Hematopoietic multipotent progenitor cell treated with erythropoietin and hydrocortisone succinate and interleukin-3 and kit ligand, for 15 days (in vitro differentiated cells): ENCODE measurements around the gene LHX2.

Experiments
- DNase-seq: peaks from one replicate; pipeline ENCODE4 v3.0.0-alpha.2; 2015; ENCODE audit warnings: low spot score

LHX2 gene

GRCh38 chr9:124033348-124033747, 21.8 kb downstream of the LHX2 start:
- no peak for DNase-seq

DNA sequence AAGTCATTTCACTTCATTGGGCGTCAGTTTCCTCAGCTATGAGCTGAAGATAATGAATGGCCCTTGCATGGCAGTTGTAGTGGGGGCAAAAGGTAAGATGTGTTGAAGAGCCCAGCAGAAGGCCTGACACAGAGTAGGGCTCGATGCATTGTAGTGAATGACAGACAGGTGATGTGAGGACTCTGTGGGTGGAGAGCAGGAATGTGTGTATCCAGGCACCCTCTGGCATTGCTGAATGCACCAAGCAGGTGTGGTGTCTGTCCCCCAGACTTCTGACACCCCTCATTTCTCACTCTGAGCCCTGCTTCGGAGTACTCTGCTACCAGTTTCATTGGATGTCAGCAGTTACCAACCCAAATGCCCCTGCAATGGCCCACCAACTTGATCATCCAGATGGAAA, 22.4 kb downstream of the LHX2 start:
- no peak for DNase-seq

DNA sequence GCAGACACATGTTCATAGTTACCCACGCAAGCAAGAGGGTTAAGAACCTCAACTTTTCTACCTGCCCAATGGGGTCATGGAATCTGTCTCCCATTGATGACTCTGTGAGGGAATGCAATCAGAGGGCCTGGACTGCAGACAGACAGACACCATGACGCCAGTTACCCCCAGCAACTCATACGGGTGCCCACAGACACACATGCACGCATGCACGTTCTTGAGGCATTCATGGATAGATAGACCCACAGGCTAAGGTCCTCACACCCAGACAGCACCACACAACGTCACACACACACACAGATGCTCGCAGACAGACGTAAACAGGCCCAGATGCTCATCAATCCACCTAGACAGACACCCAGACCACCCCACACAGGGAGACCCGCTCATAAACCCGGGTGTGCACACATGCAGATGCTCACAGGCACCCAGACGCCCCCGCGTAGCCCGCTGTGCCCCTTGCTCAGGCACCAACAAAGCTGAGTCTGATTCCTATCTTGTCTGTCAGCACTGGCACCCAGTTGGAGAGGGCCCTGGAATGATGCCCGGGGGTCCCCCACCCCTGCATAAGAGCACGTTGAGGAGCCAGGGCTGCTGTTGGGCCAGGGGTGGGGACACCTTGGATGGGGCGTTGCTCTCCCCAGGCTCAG, 23.6 kb downstream of the LHX2 start:
- no peak for DNase-seq

- DNase-seq = no peak
Measured at GRCh38 chr9:124036578-124036977, 25.0 kb downstream of the LHX2 start.

DNA sequence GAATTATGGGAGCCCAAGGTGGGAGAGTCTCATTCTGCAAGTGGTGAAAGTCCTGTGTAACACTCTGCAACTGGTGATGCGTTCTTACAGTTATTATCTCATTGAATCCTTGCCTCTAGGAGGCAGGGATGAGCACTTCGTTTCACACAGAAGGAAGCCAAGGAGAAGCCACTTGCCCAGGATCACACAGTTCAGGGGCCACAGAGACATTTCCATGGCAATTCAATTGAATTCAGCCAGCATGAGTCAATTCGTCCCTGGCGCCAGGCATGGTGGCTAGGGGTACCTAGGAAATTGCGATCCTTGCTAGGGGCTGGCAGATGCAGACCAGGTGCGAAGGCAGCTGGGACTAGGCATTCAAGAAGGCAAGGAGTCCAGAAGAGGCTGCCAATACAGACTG, 26.2 kb downstream of the LHX2 start:
- no peak for DNase-seq

- DNase-seq = no peak
Measured at GRCh38 chr9:124038239-124038638, 26.7 kb downstream of the LHX2 start.

- no peak for DNase-seq
Measured at GRCh38 chr9:124038790-124039633, 27.4 kb downstream of the LHX2 start.

DNA sequence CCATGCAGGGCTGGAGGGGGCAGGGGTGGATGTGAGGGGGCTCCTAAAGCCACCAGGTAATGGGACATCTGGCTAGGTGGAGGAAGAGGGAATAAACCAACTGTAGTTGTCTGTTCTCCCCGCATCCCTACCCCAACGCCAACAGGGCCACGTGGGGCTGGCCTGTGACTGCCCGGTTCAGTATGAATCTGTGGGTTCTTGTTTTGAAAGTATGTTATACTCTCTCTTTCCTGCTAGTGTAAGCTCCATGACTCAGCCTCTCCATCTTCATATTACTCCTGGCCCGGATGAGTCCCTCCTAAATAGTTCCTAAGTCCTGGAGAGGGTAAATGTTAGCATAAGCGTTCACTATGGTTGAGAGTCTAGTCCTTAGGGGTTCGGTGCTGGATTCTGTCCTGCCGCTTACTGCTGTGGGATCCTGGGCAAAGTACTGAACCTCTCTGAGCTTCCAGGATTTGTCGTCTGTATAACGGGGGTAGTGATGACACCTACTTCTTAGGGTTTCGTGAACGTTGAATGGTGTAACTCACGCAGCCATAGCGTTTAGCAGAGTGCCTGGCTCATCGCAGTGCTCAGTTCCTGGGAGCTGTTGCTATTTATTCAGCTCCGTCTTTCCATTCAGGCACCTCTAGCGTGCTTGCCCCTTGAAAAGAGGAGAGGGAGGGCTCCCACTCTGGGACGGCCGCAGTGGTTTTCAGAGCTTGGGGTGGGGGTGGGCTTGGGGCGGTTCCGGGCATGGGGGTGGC, 28.8 kb downstream of the LHX2 start:
- no peak for DNase-seq

DNA sequence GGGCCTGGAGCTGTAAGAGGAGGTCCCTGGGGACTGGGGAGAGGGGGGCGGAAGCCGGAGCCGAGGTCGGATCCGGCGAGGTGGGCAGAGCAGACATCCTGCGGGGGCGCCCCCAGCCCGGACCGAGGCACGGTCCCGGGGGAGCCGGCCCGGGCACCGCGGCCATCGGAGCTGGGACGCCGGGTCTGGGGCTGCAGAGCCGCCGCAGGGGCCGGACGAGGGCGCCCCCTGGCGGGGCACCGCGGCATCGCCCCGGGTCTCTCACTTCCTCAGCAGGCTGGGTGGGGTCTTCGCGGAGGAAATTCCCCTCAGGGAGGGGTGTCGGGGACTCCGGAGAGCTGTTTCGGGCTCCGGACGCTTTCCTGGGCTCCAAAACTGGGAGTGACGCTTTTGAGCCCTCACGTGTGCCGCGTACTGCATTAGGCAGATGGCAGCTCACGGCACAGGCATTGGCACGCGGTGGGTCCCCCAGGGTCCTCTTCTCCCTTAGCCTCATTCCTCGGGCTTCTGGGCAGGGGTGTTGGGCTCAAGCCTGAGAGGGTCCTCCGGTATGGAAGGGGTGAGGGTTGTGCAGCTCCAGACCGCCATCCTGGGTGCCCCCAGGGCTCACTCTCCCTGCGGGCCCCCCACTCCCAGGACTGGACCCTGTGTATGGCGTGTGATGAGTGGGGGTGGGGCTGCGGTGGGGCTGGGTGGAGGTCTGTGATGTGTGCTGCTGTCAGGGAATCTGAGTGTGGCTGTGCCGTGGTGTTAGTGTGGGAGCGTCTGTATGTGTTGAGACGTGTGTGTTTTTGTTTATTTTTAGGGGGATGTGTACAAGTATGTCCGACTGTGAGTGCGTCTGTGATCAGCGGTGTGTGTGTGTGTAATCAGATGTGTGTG, 29.6 kb downstream of the LHX2 start:
- peak; percentile 24 for DNase-seq

GRCh38 chr9:124041817-124042116, 30.2 kb downstream of the LHX2 start:
- no peak for DNase-seq

- no peak for DNase-seq
Measured at GRCh38 chr9:124042201-124042721, 30.7 kb downstream of the LHX2 start.

- no peak for DNase-seq
Measured at GRCh38 chr9:124044448-124044847, 32.9 kb downstream of the LHX2 start.

- no peak for DNase-seq
Measured at GRCh38 chr9:124045076-124045829, 33.7 kb downstream of the LHX2 start.

DNA sequence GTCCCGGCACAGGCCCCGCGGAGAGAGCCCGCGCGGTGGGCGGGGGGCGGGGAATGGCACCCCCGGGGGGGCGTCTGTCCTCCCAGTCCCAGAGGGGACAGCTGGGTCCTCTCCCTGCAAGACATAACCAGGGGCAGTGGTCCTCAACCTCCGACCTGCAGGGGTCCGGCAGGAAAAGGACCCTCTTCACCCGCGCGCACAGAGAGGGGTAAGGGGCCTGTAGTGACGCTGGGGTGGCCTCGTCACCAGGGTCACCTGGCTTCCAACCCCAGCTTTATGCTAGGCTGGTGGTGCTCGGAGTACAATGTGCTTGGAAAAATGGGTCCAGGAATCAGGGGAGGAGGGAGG, 34.2 kb downstream of the LHX2 start:
- DNase-seq = no peak

DNA sequence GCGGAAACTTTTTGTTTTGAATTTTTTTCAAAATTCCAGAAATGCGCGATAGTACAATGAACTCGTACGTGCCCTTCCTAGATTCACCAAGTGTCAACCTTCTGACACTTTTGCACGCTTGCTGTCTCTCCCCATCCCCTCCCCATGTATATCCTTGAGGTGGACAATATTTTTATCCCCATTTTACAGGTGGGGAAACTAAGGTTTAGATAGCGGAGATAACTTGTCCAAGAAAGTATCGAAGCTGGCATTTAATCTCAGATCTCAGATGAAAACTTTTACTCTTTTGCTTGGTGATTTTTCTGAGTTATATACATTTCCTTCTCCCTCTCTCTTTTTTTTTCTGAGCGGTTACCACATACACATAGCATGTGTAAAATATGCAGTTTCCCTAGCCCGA, 34.6 kb downstream of the LHX2 start:
- DNase-seq = no peak

- DNase-seq = no peak
Measured at GRCh38 chr9:124047251-124047672, 35.7 kb downstream of the LHX2 start.

- DNase-seq = no peak
Measured at GRCh38 chr9:124050955-124051354, 39.4 kb downstream of the LHX2 start.

DNA sequence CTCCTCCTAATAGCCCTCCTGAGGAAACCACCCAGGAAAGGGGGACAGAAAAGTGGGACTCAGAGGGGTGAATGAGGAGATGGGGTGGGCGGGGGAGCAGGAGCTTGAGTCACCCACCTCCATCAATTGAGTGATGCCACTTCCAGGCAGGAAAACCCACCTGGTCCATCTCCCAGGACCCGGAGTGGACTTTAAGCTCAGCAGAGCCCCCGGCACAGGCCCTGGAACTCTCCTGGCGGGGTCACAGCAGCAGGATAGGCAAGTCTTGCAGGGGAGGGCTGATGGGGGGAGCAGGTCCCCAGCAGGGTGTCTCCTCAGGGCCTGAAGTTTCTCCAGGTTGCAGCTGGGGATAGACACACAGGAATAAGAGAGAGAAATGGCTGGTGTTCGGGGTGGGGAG, 40.8 kb downstream of the LHX2 start:
- DNase-seq = no peak

GRCh38 chr9:124054582-124055227, 43.1 kb downstream of the LHX2 start:
- DNase-seq = no peak

GRCh38 chr9:124060844-124061605, 49.5 kb downstream of the LHX2 start:
- no peak for DNase-seq
